DMS53 treated with DMSO at 0.1 percent for 48 hours (cell line): ENCODE results near the gene ZNF362.
"Not testable (repeated sequence)": the region's sequence is repeated elsewhere in the genome, so short reads cannot be mapped to it uniquely, and the experiment has no call there.

Experiments
- DNase-seq: peaks from one replicate; lab custom pipeline; 2025; ENCODE audit not compliant: unreplicated experiment; lab: John Stamatoyannopoulos, UW

ZNF362 gene

DNA sequence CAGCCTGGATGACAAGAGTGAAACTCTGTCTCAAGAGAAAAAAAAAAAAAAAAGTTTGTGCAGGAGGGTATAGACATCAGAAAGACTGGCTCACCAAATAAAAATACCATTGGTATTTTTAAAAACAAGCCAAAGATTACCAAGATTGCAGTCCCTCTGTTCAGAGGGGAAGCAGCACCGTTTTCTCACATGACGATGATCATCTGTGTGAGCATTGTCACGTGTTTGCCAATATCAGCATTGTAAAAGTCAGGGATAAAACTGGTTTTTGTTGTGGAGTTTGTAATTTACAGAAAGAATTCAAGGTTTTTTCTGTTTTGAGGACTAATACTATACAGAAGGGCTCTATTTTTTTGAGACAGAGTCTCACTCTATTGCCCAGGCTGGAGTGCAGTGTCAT is 26.5 kb downstream of the ZNF362 start:
- no peak for DNase-seq

DNA sequence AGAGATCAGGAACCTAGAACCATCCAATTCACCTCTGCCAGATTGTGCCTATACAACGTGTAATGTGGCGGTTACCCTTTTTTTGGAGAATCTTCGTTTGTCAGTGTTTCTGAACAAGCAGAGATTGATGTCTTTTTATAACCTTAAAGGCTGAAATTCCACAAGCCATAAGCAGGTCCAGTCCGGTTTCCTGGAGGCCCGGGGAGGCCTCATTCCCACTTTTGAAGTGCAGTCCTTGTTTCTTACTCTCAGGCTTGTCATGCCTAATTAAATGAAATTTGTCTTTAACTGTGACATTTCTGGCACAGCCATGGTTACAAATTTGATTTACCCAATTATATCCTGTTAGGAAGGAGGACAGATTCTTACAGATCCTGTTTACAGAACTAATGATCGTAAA is 27.8 kb downstream of the ZNF362 start:
- no peak for DNase-seq

DNA sequence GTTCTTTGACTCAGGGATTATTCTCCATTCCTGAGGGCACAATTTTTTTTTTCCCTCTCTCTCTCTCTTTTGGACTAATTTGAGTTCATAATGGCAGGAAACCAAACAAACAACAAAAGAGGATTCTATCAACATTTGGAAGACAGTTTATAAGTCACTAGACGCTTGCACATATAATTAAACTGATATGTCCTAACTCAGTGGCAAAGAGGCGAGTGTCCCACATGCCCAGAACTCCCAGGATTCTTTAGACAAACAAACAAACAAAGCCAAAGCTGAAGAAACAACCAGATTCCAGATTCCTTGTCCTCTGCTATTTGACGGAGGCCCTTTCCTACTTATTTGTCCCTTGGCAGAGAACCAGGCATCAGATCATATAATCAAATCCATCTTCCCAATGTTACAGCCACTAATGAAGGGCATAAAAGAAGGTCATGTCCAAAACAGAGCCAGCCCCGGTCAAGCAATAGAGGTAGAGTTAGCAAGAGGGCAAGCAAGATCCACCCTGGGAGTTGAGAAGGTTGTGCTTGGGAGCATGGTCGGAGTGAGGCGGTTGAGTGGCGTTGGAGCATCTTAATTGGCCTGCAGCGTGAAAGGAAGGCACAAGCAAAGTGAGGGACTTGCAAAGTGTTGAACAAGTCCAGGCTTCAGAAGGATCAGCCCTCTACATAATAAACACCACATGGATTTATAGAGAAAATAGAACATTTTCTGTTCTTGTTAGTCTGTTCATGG is 30.3 kb downstream of the ZNF362 start:
- no peak for DNase-seq

DNA sequence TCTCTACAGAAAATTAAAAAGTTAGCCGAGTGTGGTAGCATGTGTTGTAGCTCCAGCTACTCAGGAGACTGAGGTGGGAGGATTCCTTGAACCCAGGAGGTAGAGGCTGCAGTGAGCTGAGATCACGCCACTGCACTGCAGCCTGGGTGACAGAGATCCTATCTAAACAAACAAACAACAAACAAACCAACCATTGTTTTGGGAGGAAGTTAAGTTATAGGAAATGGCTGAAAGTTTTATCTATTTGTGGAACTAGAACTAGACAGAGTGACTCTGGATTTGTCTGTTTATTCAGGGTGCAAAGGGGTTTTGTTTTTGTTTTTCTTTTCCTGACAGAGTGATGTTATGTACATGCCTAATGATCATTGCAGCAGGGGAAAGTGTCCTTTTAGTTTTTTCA is 31.0 kb downstream of the ZNF362 start:
- DNase-seq = no peak

DNA sequence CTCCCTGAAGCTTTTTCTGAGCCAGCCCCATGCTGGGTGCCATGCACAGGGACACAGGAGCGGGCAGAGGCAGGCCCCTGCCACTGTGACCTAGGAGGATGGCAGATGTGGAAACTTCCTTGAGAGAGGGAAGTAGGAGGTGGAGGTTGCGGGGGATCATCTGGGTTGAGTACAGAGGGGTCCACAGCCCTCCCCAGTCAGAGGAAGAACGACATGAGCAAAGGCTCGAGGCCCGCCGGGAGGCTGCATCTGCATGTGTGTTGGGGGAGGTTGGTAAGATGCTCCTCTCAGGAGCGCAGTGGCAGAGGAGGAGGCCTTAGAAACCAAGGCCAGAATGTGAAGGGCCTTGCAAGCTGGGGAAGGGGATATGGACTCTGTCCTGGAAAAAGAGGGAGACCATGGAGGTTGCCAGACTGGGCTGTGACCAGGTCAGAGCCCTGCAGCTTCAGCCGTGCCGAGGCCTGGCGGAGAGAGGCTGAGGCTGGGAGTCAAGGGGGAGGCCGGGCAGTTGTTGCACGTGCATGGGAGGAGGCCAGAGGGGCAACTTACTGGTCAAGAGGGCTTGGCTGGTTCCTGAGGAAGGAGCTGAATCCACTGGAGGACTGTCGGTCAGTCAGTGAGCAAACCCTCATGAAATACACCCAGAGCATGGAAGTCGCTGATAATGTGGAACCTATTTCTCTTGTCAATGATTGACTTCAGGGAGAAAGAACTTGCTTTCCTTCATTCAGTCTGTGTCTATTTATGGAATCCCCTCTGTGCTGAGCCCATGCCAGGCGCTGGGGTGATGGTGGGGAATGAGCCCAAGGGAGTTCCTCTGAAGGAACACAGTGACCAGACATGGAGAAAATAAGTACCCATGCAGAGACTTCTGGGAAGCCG is 32.9 kb downstream of the ZNF362 start:
- no peak for DNase-seq

DNA sequence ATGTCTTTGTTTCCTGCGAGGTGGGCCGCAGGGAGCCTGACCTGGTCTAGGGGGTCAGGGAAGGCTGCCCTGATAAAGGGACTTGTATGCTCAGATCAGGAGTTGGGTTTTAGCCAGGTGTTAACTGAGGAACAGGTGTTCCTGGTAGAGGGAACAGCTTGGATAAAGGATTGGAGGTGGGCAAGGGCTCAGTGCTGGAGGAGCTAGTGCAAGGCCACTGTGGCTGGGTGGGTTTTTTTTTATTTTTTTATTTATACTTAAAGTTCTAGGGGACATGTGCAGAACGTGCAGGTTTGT is 33.5 kb downstream of the ZNF362 start:
- no peak for DNase-seq

DNA sequence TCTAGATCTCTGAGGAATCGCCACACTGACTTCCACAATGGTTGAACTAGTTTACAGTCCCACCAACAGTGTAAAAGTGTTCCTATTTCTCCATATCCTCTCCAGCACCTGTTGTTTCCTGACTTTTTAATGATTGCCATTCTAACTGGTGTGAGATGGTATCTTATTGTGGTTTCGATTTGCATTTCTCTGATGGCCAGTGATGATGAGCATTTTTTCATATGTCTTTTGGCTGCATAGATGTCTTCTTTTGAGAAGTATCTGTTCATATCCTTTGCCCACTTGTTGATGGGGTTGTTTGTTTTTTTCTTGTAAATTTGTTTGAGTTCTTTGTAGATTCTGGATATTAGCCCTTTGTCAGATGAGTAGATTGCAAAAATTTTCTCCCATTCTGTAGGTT is 34.3 kb downstream of the ZNF362 start:
- not testable (repeated sequence) for DNase-seq

DNA sequence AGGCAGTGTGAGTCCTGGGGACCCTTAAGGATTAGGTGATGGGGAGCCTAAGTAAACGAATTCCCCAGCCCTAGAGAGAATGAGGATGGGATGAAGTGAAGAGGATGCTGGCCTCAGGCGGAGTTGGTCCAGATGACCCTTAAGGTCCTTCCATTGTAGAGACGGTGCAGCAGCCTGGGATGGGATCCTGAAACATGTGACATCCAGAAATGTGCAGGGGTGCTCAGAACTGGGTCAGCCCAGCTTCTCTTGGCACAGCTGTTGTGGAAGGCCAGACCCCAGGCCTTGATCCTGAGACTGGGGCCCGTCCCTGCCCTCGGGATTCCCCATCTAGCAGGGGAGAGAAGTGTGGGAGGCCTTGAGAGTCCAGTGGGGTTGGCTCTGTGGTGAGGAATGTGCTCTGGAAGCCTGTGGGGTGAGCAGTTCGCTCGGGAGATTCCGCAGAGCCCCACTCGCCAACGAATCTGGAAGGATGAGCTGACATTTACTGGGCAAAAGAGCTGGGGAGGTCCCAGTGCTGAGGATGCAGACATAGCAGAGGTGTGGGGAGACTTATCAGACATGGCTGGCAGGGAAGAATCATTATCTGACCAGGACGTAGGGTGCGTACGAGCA is 36.5 kb downstream of the ZNF362 start:
- DNase-seq = no peak

DNA sequence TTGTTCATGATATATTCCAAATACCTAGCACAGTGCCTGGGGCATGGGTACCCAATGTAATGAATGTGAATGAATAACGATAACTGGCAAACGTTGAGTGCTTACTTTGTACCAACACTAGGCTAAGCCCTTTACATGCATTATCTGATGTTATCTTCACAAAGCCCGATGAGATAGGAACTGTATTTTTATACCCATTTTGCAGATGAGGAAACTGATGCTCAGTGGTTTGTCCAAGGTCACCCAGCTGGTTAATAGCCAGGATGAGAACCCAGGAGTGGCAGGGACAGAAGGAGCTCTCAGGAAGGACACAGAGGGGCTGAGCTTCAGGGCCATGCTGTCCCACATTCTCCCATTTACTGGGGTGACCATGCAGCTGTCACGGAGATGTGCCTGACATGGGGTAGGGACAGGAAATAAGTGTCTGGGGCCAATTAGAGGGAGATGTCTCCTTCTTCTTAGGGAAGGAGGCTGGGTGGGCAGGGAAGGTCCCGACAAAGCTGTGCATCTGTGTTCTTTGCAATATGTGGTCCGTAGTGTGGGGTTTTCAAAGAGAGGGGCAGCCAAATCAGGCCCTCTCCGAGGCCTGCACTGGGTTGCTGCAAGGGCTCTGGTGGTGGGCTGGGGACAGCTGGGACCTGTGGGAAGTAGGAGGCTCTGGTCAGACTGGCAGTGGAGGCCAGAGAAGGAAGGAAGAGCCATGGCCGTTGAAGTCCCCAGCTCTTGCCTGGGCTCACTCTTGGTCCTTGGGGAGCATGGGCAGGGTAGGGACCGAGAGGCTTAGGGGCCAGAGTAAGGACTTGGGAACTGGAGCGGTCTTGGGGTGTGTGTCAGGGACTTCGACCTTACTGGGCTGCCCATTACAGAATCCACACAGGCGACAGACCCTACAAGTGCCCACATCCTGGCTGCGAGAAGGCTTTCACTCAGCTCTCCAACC is 38.0 kb downstream of the ZNF362 start:
- DNase-seq = no peak

DNA sequence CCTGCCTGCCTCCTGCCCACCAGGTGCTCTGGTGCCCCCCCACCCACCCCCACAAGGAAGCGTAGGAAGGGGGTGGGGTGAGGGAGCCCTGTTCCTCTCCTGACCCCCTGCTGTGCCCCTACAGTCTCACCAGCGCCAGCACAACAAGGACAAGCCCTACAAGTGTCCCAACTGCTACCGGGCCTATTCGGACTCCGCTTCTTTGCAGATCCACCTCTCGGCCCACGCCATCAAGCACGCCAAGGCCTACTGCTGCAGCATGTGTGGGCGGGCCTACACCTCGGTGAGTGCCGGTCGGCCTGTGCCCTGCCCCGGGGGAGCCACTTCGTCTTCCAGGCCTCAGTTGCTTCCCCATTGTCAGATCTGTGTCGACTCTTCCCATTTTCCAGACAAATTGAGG is 38.7 kb downstream of the ZNF362 start:
- DNase-seq = no peak

DNA sequence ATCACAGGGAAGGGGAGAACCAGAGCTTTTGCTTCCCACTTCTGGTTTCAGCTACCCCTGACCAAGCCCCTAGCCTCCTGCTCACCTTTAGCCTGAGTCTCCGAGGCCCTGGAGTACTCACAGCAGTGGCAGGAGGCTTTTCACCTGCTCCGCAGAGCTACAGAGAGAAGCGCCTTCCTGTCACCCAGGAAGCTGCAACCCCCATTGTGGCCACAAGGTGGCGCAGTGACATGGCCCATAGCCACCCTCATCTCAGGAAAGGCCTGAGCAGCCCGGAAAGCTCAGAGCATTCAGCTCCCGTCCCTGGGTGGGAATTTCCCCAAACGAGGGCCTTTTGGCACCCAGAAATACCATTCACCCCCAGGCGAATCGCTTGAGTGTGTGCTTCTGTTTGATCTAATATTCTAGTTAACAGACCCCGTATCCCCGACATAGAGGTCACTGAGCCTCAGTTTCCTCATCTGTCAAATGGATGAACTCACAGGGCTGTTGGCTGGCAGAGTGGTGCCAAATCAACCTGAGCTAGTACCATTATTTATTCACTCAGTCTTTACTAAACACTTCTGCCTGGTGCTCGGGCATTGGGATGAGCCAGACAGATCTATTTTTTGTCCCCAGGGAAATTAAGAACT is 39.3 kb downstream of the ZNF362 start:
- DNase-seq = peak; percentile 64

DNA sequence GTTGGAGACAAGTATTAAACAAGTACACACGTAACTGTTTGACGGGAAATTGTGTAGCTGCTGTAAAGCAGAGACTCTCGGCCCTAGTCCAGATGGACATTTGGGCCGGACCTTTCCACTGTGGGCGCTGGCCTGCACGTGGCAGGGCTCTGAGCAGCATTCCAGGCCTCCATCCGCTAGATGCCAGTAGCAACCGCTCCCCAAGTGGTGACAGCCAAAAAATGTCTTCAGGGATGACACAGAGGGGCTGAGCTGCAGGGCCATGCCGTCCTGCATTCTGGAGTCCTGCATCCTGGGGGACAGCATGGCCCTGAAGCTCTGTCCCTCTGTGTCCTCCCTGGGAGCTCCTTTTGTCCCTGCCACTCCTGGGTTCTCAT is 39.8 kb downstream of the ZNF362 start:
- DNase-seq = no peak

DNA sequence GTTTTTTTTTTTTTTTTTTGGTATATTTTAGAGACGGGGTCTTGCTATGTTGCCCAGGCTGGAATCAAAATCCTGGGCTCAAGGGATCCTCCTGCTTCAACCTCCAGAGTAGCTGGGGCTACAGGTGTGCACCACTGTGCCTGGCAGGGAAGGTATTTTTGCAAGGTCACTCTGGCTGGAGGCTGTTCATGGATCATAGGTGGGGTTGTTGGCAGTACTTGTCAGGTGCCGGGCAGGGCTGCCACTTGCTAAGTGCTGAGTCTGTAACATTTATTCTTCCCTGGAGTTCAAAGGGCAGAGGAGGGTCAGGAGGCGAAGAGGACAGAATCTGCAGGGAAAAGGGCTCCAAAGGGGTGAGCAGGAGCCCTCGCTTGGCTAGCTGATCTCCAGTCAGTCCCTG is 40.5 kb downstream of the ZNF362 start:
- DNase-seq = no peak

DNA sequence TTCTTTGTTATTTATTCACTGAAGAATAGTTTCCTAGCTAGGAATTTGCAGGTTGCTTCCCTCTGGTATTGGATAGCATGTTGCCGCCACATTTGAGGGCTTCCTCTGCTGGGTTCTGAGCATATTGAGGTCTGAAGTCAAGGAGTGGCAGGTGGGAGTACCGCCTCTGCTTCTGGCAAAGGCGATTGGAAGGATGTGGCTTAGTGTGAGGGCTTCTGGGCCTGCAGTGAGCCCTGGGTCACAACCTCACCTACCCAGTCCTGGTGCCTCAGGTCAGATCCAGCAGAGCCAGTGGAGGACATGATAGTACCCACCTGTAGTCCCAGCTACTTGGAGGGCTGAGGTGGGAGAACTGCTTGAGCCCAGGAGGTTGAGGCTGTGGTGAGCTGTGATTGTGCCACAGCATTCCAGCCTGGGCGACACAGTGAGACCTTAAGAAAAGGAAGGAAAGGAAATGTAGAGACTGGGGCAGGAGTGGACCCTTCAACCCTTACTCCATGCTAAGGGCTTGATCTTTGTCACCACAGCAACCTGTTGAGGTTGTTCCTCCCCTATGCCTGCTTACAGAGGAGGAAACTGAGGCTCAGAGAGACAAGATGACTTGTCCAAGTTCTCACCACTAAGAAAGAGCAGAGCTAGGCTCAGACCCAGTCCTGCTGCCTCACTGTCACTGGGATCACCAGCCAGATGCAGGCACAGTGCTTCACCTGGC is 41.8 kb downstream of the ZNF362 start:
- no peak for DNase-seq

DNA sequence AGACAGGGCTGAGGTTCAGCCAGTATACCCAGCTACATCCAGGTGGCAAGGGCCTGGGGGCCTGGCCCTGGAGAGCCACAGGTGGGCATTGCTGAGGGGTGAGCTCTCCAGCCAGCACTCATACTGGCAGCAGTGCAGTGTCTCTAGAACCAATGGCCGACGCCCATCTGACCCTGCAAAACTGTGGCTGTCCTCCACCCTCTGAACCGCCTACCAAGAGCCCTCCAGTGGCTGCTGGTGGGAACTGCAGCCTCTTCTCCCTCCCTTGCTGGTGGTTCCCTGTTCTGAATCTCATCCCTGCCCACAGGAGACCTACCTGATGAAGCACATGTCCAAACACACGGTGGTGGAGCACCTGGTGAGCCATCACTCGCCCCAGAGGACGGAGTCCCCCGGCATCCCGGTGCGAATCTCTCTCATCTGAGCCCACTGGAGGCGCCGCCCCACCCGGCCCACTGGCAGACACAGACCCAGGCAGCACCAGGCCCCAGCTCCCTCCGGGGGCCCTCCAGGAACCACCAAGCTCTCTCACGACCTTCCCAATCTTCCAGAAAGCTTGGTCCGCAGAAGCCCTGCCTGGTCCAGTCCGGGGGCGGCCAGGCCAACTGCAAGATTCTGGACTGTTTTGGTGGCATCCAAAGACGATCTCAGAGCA is 42.5 kb downstream of the ZNF362 start:
- DNase-seq = peak; percentile 30

DNA sequence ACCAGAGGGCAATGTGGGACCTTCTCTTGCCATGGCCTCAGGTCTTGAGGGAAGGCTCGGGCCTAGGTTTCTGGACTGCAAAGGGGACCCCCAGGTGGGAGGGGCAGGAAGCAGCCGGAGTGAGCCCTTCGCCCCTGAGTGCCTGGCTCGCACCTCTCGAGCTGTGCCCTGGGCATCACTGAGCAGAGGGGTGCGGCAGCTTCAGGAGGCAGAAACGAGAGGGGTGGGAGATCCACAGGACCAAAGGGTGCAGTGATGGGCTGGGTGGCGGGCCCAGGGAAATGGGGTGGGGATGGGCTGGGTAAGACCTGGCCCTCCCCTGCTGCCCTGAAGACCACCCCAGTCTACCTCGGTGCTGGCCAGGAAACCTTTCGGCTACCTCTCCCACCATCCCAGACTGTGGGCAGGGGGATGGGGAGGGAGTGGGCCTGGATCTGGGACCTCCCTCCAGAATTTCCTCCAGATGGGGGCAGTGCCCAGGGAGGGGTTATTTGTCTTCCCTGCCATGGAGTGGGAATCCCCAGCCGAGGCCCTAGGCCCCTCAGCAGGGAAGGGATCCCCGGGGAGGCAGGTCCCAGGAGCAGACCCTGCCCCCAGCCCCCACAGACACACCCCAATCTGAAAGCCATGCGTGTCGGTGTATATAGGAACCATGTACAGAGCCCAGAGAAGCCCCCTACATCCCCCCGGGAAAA is 43.3 kb downstream of the ZNF362 start:
- no peak for DNase-seq

DNA sequence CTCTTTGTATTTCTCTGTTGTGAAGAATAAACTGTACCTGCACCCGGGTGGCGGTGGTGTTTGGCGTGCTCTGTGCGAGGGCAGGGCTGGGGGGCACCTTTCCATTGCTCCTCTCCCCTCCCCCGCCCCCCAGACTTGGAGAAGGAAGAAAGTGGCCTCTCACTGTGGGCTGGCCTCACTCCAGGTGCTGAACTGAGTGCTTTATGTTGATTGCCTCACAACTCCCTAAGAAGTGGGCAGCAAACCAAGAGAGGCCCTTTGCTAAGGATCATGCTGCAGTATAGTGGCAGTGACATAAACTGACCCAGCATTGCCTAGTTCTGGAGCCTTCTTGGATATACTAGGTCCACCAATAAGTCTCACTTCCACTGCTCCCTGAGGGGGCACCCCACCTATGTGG is 44.4 kb downstream of the ZNF362 start:
- no peak for DNase-seq

DNA sequence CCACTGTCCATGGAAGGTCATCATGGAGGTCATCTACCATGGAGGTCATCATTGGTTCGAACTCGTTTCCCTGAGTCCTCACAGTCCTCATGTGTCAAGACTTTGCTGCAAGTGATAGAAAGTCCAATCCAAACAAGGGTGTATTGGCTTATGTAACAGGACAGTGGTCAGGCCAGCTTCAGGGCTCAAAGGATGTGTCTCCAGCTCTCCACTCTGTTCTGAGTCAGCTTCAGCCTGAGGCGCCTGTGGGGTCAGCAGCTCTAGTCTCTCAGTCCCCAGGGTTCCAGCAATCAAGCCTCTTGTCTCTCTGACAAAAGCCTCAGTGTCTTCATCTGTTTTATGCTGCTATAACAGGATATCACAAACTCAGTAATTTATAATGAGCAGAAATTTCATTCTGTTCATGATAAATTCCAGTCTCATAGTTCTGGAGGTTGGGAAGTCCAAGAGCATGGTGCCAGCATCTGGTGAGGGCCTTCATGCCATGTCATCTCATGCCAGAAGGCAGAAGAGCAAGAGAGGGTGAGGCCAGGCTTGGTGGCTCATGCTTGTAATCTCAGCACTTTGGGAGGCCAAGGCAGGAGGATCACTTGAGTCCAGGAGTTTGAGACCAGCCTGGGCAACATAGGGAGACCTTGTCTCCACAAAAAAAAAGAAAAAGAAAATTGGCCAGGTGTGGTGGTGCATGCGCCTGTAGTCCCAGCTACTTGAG is 45.1 kb downstream of the ZNF362 start:
- DNase-seq = no peak
